HUES6 (cell line): ENCODE measurements around the gene CD9.

Experiments
- H3K27ac ChIP-seq: 2 replicates; pipeline ENCODE4 v1.7.0; 2013; ENCODE audit warnings: low read depth, mild to moderate bottlenecking, low read length, inconsistent platforms
- H3K27me3 ChIP-seq: 2 replicates; pipeline ENCODE4 v1.6.1; 2013; ENCODE audit warnings: low read length; ENCODE audit not compliant: control insufficient read depth, insufficient read depth
- H3K36me3 ChIP-seq: 2 replicates; pipeline ENCODE4 v1.6.1; 2013; ENCODE audit warnings: low read length; ENCODE audit not compliant: control insufficient read depth, insufficient read depth
- H3K4me1 ChIP-seq: 2 replicates; pipeline ENCODE4 v1.6.1; 2013; ENCODE audit warnings: low read length; ENCODE audit not compliant: control insufficient read depth, insufficient read depth
- H3K4me3 ChIP-seq: 2 replicates; pipeline ENCODE4 v1.5.1; 2013; ENCODE audit warnings: low read depth, low read length
- H3K9ac ChIP-seq: one replicate; pipeline ENCODE4 v1.6.1; 2013; ENCODE audit warnings: mild to moderate bottlenecking, low read length
- H3K9me3 ChIP-seq: 2 replicates; pipeline ENCODE4 v1.6.1; 2013; ENCODE audit warnings: low read depth, low read length; ENCODE audit not compliant: control insufficient read depth, insufficient read depth

CD9 gene

DNA sequence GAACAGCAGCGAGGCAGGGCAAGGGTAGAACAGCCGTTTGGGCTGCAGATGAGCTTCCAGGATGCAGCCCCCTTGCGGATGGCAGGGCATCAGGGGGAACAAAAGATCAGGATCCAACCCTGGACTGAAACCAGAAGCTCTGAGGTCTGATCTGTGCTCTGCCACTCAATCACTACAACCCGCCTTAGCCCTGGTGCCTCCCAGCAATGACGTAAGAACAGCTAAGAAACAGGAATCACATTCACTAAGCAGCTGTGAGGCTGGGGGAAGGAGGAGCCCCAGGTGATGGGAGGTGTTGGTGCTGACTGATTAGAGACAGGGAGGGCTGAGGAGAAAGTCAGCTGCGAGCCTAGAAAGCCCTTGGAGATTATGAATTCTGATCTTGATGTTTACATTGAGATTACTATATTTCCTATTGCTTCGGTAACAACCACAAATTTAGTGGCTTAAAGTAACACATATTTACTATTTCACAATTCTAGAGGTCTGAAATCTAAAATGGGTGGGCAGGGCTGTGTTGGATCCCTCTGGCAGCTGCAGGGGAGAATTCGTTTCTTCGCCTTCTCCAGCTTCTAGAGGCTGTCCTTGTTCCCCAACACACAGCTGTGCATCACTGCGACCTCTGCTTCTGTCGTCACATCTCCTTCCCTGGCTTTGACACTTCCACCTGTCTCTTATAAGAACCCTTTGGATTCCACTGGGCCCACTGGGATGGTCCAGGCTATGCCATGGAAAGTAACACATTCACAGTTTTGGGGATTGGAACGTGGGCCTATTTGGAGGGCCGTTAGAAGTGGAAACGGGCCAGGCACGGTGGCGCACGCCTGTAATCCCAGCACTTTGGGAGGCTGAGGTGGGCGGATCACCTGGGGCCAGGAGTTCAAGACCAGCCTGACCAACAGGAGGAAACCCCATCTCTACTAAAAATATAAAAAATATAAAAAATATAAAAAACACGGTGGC lies 6.1 kb upstream of the CD9 start:
- no peaks in the 10 kb centered on the region for H3K9me3 ChIP-seq
- H3K4me1 ChIP-seq, result peaks cover 46% of the 10 kb centered on the region
- H3K27me3 ChIP-seq, result peaks cover 6% of the 10 kb centered on the region
- H3K36me3 ChIP-seq, result no peaks in the 10 kb centered on the region
- no peak overlapping the region for H3K9ac ChIP-seq
- no peak overlapping the region for H3K4me3 ChIP-seq
- H3K27ac ChIP-seq, result no peak overlapping the region

DNA sequence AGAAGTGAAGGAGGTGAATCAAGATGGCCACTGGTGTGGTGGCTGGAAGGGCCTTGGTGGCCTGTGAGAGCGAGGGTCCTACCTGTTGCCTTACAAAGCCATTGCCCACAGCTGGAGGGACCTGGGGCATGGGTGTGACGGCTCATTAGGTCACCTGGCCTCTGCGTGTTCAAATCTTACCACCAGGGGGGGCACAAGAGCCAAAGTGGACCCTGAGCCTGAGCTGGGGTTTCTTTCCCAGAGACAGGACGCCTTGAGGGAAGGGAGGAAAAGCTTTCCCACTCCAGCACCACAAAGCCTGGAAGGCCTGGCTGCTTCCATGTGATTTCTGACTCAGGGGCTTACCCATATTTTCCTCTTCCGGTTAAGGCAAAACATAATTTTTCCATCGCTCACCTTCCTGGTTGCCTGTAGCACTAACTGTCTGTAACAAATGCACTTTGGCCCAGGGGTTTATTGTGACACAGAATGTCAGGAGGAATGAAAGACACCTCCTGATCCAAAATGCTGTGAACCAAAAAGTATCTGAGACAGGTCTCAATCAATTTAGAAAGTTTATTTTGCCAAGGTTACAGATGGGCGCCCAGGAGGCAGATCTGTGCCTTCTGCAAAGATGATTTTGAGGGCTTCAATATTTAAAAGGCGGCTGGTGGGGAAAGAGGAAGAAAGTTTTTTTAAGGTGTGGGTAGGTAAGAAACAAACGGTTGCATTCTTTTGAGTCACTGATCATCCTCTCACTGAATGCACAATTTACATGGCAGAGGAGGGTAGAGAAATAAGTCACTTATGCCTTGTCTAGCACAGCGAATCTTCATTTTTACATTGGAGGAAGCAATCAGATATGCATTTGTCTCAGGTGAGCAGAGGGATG lies 4.3 kb upstream of the CD9 start:
- Histone ChIP-seq H3K9me3 (no peaks in the 10 kb centered on the region), H3K27ac (no peak overlapping the region; the same call in 1 of the 2 replicates), H3K4me1 (peaks cover 50% of the 10 kb centered on the region), H3K27me3 (peaks cover 9% of the 10 kb centered on the region), H3K4me3 (no peak overlapping the region), H3K36me3 (no peaks in the 10 kb centered on the region), H3K9ac (no peak overlapping the region)

DNA sequence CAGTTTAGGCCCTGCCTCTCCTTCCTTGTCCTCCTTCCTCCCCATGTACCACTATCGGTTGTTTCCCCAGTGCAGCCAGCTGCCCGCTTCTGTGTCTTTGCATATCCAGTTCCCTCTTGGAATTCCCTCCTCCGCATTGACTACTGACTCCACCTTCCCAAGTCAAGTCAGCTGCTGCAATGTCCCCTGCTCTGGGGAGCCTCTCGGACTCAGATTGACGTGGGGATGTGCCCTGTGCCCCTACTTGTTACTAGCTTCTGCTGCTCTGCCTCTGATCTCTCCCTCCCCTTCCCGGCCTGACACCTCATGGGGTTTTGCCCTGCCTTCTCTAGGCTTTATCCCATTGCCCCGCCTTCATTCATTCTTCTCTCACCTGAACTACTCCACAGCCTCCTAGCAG lies 2.1 kb upstream of the CD9 start:
- H3K4me1 ChIP-seq, result peaks cover 65% of the 10 kb centered on the region
- peaks cover 9% of the 10 kb centered on the region for H3K36me3 ChIP-seq
- H3K9me3 ChIP-seq, result no peaks in the 10 kb centered on the region
- no peak overlapping the region for H3K4me3 ChIP-seq
- H3K9ac ChIP-seq, result peak overlapping the region; percentile 16
- peaks cover 21% of the 10 kb centered on the region for H3K27me3 ChIP-seq
- no peak overlapping the region for H3K27ac ChIP-seq

DNA sequence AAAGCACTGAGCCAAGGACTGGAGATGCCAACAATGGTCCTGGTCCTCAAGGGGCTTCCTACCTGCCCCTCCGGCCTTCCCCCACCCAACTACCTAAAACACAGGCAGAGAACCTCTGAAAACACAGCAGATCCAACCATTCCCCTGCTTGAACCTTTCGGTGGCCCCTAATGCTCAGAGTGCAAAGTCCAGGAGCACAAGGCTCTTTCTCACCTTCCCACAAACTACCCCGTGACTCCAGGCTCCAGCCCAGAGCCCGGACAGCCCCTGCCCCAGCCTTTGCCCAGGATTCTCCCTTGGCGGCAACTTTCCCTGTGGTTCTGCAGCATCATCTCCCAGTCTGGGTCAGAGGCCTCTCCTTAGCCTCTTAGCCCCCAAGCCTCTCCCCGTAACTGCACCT lies 1.6 kb upstream of the CD9 start:
- H3K9me3 ChIP-seq, result no peaks in the 10 kb centered on the region
- H3K27ac ChIP-seq, result no peak overlapping the region
- H3K27me3 ChIP-seq, result peaks cover 21% of the 10 kb centered on the region
- peak overlapping the region; percentile 16 for H3K9ac ChIP-seq
- peaks cover 67% of the 10 kb centered on the region for H3K4me1 ChIP-seq
- H3K4me3 ChIP-seq, result no peak overlapping the region
- peaks cover 10% of the 10 kb centered on the region for H3K36me3 ChIP-seq

DNA sequence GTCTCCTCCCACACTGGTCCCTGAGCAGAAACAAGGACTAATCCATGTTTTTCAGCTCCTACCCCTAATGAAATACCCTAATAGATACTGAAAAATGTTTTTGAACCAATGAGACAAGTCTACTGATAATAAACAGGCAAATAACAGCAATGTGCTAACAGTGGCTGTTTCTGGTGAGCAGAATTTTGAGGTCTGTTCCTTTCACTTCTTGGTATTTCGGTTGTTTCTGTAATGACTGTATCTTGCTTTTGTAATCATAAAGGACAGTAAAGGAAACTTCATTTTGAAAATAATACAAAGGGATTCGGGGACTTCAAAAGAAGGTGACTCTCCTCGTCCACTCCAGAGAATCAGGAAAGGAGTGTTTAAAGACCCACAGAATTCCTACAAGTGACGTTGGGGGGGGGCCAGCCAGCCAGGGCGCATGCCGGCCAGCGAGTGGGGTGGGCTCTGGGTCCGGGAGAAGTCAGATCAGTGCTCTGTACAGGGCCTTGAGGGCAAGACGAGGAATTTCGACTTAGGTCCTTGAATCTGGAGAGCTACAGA lies 1.1 kb upstream of the CD9 start:
- H3K9me3 ChIP-seq, result no peaks in the 10 kb centered on the region
- peak overlapping the region; percentile 58 for H3K4me3 ChIP-seq
- H3K36me3 ChIP-seq, result peaks cover 14% of the 10 kb centered on the region
- H3K27ac ChIP-seq, result peak overlapping the region; percentile 4; the same call in 1 of the 2 replicates
- peaks cover 21% of the 10 kb centered on the region for H3K27me3 ChIP-seq
- peaks cover 67% of the 10 kb centered on the region for H3K4me1 ChIP-seq
- H3K9ac ChIP-seq, result peak overlapping the region; percentile 73

DNA sequence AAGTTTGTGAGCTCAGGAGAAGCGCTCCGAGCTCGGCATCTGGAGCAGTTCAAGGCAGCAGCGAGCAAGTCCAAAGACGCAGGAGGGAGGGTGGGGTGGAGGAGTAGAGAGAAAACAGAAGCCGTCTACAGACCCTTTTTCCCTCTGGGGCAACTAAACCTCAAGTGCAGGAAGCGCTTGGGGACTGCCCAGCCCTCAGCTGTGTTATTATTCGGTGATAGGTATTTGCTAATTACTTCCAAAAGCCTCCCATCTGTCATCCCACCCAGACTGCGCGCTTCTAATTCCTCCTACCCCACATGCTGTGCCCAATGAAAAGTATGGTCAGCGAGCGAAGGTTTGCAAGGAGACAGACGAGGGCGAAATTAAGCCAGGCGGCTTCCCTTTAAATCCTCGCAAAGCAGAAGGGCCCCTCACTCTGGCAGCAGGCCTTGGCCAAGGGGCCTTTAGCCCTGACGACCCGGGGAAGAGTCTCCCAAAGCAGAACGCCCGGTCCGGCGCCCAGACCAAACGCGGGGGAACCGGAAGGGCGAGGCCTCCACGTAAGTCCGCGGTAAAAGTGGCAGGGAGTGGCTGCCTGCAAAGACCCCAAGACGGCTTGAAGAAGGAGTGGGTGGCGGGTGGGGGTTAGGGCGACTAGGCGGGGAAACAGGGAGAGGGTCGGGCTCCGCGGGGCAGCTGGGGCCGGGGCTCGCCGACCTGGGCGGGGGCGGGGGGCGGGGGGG lies 507 bp upstream of the CD9 start:
- Histone ChIP-seq H3K4me3 (peak overlapping the region; percentile 58), H3K36me3 (peaks cover 14% of the 10 kb centered on the region), H3K9ac (peak overlapping the region; percentile 73), H3K4me1 (peaks cover 70% of the 10 kb centered on the region), H3K9me3 (no peaks in the 10 kb centered on the region), H3K27ac (peak overlapping the region; percentile 4; the same call in 1 of the 2 replicates), H3K27me3 (peaks cover 21% of the 10 kb centered on the region)

DNA sequence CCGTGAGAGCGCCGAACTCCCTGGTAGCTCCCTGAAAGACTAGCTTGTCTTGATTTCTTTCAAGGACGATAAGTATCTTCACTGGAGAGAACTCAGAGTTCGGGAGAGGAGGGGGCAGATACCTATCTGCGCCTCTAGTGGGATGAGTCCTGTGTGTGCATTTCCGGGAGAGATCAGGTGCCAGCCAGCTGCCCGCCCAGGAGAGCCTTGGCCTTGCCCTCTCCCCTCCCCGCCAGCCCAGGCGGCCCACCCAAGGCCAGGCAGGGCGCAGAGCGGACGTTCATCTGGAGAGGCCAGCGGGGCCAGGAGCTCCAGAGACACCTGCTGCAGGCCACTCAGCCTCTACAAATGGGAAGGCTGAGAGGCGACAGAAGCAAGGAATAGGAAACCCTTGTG lies 1.0 kb downstream of the CD9 start:
- Histone ChIP-seq H3K4me3 (peak overlapping the region; percentile 93), H3K27ac (peak overlapping the region; percentile 78)

DNA sequence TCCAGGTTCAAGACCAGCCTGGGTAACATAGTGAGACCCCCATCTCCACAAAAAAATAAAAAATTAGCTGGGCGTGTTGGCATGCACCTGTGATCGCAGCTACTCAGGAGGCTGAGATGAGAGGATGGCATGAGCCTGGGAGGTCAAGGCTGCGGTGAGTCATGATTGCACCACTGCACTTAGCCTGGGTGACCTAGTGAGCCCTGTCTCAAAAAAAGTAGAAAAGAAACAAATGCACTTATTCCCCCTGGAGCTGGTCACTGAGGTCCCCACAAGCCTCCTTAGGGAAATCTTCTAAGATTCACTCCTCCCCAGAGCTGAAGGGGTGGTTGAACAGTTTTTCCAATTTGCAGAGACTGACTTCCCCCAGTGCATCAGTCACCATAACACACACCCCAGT lies 1.6 kb downstream of the CD9 start:
- H3K4me1 ChIP-seq, result peaks cover 79% of the 10 kb centered on the region
- H3K27ac ChIP-seq, result no peak overlapping the region
- peak overlapping the region; percentile 93 for H3K4me3 ChIP-seq

More for the DNA sequence above, 1.0 kb downstream of the CD9 start:
- Histone ChIP-seq H3K36me3 (peaks cover 14% of the 10 kb centered on the region), H3K9me3 (no peaks in the 10 kb centered on the region), H3K9ac (peak overlapping the region; percentile 88), H3K4me1 (peaks cover 75% of the 10 kb centered on the region), H3K27me3 (peaks cover 21% of the 10 kb centered on the region)

DNA sequence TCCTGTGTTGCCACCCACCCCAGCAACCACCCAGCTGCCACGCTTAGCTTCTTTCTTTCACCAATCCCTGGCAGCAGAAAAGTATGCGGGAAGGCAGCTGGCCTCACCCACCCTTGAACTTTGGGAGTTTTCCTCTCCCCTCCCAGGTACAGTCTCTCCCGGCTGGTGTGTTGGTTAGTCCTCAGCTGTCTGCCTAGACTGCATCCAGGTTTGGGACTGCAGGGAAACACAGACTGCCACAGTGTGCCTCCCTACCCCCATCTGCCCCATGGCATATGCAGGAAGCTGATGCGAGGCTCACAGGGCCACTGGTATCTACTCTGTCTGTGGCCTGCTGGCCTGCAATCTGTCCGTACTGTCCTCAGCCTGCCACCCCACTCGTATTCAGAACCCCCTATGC lies 2.1 kb downstream of the CD9 start:
- Histone ChIP-seq H3K9ac (peak overlapping the region; percentile 43), H3K9me3 (no peaks in the 10 kb centered on the region), H3K4me3 (peak overlapping the region; percentile 93; the same call in 1 of the 2 replicates), H3K4me1 (peaks cover 84% of the 10 kb centered on the region), H3K27me3 (peaks cover 21% of the 10 kb centered on the region), H3K27ac (no peak overlapping the region), H3K36me3 (peaks cover 14% of the 10 kb centered on the region)

More for the DNA sequence above, 1.6 kb downstream of the CD9 start:
- Histone ChIP-seq H3K9ac (peak overlapping the region; percentile 43), H3K9me3 (no peaks in the 10 kb centered on the region), H3K36me3 (peaks cover 14% of the 10 kb centered on the region), H3K27me3 (peaks cover 21% of the 10 kb centered on the region)

DNA sequence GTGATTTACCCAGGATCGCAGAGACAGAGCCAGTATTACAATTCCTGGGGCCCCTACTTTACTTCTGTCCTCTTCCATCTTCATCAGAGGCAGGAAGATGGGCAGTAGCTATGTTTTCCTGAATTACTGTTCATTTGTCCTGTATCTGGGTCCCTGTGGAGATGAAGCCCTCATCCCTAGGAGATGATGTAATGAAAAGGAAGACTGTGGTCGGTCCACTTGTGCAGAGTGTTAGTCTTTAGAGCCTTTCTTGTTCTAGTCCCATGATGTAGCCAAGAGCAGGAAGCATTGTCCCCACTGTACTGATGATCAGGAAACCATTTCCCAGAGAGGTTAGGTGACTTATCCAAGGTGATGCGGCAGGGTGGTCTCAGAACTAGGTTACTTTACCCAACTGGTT lies 2.6 kb downstream of the CD9 start:
- Histone ChIP-seq H3K27me3 (peaks cover 21% of the 10 kb centered on the region), H3K27ac (no peak overlapping the region), H3K36me3 (peaks cover 14% of the 10 kb centered on the region)

More for the DNA sequence above, 2.6 kb downstream of the CD9 start:
- H3K9me3 ChIP-seq, result no peaks in the 10 kb centered on the region
- peak overlapping the region; percentile 43 for H3K9ac ChIP-seq
- H3K4me3 ChIP-seq, result no peak overlapping the region
- peaks cover 83% of the 10 kb centered on the region for H3K4me1 ChIP-seq
